NOMO-1 treated with dmso at 0.1 percent for 144 hours (cell line): Measurements from ENCODE around the gene MRC2.
A peak's percentile ranks its signal among the peaks of the same experiment; 100 is the strongest.

ENCODE experiments used
- DNase-seq: peaks from one replicate; lab custom pipeline; 2025; ENCODE audit not compliant: unreplicated experiment; lab: John Stamatoyannopoulos, UW

The MRC2 gene

GRCh38 chr17:62631936-62632924 lies 4.8 kb downstream of the MRC2 start:
- no peak for DNase-seq

DNA sequence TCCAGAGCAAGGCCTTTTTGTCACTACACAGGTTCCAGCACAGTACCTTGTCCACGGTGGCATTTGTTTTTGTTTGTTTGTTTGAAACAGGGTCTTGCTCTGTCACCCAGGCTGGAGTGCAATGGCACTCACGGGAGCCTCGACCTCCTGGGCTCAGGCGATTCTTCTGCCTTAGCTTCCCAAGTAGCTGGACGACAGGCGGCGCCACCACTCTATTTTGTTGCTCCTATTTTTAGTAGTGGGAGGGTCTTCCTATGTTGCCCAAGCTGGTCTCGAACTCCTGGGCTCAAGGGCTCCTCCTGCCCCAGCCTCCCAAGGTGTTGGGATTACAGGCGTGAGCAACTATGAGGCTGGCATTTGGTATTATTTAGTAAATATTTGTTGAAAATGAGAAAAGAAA lies 10.3 kb downstream of the MRC2 start:
- no peak for DNase-seq

GRCh38 chr17:62641153-62641552 lies 13.7 kb downstream of the MRC2 start:
- no peak for DNase-seq

- no peak for DNase-seq
Measured at GRCh38 chr17:62641951-62642350, 14.5 kb downstream of the MRC2 start.

DNA sequence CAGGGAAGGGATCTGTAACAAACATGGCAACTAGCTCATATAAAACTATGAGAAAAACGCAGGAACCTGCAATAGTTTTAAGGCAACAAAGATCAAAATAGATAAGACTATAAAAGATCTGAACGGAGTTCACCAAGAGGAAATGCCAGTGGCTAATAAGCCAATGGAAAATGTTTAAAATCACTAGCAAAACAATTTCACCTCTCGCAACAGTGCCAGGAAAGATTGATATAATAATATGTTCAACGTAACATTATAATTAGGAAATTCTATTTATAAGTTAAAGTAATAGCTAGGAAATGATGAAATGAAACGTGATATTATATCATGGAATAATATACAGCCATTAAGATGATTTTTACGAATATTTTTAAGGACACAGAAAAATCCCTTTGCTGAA lies 16.0 kb downstream of the MRC2 start:
- DNase-seq, result no peak

DNA sequence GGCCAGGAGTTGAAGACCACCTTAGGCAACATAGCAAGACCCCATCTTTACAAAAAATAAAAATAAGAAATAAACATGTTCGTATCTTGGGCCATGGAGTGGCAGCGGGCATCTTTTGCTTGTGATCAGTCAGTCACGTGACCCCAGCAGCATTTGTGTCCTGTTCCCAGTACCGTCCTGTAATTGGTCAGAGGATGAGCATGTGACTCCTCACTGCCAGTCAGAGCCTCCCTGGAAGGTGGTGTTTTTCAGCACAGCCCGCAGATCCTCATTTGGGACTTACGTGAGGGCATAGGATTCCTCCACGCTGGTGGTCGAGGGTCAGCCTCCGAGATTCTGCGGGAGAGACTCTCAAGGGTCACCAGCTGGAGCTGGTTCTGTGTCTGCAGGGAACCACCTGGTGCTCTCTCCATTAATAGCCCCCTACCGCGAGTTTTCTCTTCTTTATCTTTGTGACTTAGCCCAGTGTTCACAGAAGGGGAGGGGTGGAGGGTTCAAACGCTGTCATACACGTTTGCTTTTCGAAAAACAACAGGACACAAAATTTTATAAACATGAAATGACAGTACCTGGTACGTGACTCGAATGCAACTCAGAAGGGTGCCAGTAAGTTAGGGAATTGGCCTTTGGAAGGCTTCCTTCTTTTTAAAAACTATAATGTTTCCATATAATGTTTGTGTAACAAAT lies 17.2 kb downstream of the MRC2 start:
- DNase-seq, result no peak

GRCh38 chr17:62648251-62648955 lies 20.9 kb downstream of the MRC2 start:
- DNase-seq, result no peak

DNA sequence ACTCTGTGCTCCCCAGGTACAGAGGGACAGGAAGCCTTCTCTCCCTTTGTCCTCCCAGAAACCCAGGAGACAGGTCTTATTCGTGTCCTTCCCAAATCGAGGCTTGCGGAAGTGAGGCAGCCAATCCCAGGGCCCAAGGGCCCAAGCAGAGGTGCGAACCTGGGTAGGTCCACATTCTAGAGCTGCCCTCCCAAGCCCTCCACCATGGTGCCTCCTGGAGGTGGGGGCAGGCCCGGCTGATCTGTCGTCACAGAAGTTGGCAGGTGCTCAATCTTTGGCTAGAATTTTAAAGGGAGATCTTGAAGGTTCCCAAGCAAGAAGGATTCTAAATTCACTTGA lies 21.5 kb downstream of the MRC2 start:
- DNase-seq, result no peak

DNA sequence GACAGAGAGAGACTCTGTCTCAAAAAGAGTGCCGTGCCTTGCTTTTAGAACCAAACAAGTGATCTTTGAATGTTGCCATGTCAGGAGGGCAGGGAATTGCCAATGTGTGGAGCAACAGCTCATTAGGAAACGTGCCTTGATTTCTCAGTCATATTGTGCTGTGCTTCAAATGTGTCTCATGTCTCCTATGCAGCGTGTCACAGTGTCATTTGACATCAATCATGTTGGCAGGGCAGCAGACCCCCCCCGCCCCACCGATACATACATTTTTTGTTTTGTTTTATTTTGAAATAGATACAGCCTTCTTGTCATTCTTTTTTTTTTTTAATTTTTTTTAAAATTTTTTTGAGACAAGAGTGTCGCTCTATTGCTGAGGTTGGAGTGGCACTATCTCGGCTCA lies 22.1 kb downstream of the MRC2 start:
- DNase-seq, result no peak

- no peak for DNase-seq
Measured at GRCh38 chr17:62650587-62650986, 23.1 kb downstream of the MRC2 start.

DNA sequence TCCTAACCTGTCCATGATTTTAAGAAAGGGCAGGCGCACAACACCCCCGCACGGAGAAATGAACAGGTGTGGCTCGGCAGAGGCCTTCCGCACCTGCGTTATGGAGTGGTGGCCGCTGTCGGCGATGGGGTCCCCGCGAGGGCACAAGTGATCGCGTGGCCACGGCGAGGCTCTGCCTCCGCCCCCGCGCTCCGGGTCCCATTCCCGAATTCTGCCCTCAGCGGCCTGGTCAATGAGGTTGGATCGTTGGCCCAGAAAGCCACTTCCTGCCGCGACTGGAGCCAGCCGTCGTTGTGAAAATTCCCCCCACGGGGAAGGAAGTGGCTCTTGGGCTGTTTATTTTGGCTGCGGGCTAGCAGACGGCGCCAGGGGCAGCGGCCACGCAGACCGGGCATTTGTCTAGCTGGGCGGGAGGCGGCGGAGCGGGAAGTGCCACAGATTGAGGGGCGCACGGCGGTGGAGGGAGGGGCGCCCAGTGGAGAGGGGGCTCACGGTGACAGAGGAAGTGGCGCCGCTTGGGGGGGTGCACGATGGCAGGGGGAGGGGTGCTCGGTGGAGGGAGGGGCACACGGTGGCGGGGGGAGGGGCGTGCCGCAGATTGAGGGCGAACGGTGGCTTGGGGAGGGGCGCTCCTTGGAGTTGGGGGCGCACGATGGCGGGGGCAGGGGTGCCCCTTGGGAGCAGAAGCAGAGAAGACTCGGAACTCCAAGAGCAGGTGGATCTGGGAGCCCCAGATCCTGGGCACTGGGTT lies 25.0 kb downstream of the MRC2 start:
- peak; percentile 86 for DNase-seq

DNA sequence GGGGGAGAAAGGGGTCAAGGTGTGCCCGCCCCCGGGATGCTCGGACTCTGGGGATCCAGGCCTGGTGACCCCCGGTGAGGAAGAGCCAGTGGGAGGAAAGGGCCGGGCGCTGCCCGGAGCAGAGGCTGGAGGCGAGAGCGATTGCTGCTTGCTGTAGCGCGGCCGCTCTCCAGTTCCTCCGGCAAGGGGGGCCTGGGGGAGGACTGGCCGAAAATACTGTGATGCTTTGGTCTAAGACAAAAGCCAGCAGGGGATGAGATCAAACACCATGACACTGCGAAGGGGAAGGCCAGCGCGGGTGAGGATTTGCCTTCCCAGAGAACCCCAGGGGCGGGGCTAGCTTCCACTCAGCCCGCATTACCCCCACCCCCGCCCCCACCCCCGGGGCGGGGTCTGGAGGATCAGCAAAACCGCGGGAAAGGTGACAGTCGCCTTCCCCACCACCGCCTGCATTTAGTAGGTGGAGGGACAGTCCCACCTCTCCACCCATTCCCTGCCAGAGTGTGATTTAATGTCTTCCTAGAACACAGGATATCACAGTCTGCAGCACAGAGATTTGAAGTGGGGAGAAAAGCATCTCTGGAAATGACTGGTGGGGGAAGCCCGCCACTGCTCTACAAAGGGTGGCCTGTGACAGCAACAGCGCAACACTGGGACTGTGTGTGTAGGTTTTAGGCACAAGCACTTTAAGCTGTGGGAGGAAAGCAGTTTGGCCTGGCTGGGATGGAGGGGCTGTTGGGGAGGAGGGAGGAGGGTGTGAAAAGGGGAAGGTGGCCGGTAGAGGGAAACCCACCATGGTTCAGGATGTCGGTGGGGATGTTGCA lies 25.7 kb downstream of the MRC2 start:
- peak; percentile 85 for DNase-seq

DNA sequence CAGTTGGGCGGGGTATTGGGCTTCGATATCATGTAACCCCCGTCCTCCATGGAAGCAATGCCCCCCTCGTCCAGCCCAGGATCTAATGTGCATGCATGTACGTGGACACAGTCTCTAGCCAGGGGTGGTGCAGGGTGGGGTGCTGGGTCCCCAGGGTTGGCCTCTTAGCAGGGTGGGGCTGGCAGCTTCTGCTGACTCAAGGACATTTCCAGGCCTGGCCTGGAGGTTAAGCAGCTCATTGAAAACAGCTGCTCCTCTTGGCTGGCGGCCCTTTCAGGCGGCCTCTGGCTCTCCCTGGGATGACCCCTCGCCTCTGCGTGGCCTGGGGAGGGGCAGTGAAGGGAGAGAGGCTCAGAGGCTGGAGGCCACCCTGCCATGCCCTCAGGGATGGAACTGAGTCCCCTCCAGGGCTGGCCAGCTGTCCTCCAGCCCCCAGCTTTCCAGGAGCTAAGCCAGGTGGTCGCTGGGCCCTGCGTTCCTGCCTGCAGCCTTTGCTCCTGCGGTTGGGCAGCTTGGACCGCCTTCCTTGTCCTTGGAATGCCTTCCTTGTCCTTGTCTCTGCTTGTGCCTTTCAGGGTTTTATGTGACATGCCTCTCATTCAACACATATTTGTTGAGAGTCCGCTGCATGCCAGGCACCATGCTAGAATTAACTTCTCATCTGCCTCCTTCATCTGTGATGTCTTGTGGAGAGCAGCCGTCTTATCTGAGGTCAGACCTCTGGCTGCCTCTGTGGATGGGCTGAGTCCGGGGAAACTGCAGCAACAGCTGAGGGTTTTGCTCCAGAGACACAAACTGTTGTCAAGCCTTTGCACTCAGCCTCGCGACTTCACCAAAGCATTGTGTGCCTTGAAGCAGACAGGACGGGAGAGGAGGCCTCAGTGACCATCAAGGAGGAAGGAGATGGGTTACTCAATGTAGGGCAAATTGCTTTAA lies 26.6 kb downstream of the MRC2 start:
- no peak for DNase-seq

- no peak for DNase-seq
Measured at GRCh38 chr17:62655656-62656055, 28.2 kb downstream of the MRC2 start.

DNA sequence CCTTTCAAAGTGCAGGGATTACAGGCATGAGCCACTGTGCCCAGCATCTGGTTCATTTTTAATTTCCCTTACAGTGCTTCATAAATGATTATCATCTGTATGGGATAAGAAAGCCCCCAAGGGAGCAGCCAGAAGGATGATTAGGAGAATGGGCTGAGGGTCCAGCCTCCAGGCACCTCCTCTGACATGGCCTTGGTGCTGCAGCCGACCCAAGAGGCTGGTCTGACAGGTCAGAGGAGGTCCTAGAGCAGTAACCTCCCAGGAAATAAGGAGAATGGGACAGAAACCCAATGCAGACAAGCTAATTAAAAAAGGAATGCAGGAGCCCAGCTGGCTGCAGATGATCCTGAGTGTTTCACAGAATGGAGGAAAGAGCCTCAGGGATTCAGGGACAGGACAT lies 29.0 kb downstream of the MRC2 start:
- DNase-seq, result no peak

DNA sequence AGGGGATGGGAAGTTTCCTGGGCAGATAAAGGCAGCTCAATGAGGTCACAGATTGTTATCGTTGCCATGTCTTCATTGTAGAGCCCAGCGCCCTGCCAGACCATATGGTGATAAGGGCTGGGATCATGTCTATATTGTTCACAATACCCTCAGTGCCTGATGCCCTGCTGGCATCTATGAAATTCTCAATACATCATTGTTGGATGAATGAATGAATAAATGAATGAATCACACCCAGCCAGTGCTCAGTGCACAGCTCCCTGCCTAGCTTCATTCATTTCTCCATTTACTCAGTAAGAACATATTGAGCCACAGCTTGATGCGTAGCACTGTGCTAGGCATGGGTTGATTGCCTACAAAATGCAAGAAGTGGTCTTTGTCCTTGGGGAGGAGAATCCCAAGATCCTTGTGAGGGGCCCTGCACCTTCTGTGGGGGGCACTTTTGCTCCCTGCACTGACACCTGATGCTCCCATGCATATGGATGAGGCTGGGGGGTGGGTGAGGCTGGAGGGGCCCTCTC lies 29.7 kb downstream of the MRC2 start:
- DNase-seq, result no peak

- no peak for DNase-seq
Measured at GRCh38 chr17:62657690-62658089, 30.2 kb downstream of the MRC2 start.

- no peak for DNase-seq
Measured at GRCh38 chr17:62658136-62658920, 30.9 kb downstream of the MRC2 start.
